Muscle layer of colon (tissue), 2 donors: ENCODE data around the gene HABP4.

ENCODE experiments used
- H3K27ac ChIP-seq: one replicate; pipeline ENCODE4 v1.7.0; 2013; ENCODE audit warnings: low read depth, mild to moderate bottlenecking, low read length, moderate library complexity
- H3K27me3 ChIP-seq, 2 donors: one replicate each; pipeline ENCODE4 v1.7.0; 2013; ENCODE audit warnings: low read length in 2 of 2, mild to moderate bottlenecking in 2 of 2; ENCODE audit not compliant: insufficient read depth in 2 of 2, control insufficient read depth in 1 of 2
- H3K36me3 ChIP-seq: one replicate; pipeline ENCODE4 v1.7.0; 2013; ENCODE audit warnings: mild to moderate bottlenecking, low read length; ENCODE audit not compliant: insufficient read depth
- H3K4me1 ChIP-seq: one replicate; pipeline ENCODE4 v1.7.0; 2013; ENCODE audit warnings: mild to moderate bottlenecking, low read length; ENCODE audit not compliant: insufficient read depth
- H3K4me3 ChIP-seq, 2 donors: one replicate each; pipeline ENCODE4 v1.7.0; 2013; ENCODE audit warnings: low read length in 2 of 2, low read depth in 1 of 2, mild to moderate bottlenecking in 1 of 2, moderate library complexity in 1 of 2
- H3K9ac ChIP-seq: one replicate; pipeline ENCODE4 v1.7.0; 2013; ENCODE audit warnings: low read length
- H3K9me3 ChIP-seq: one replicate; pipeline ENCODE4 v1.7.0; 2013; ENCODE audit warnings: mild to moderate bottlenecking, low read length
- donor health status: abdominal sarcoma.
- donor health status: Adenocarcinoma of cecum.

HABP4 gene

GRCh38 chr9:96483733-96484390, 33.9 kb downstream of the HABP4 start:
- Histone ChIP-seq H3K9ac (no peak overlapping the region), H3K27ac (no peak overlapping the region), H3K4me1 (peaks cover 27% of the 10 kb centered on the region), H3K27me3 (no peaks in the 10 kb centered on the region), H3K9me3 (no peaks in the 10 kb centered on the region), H3K36me3 (peaks cover 16% of the 10 kb centered on the region), H3K4me3 (no peak overlapping the region)

- H3K27ac ChIP-seq = no peak overlapping the region
- no peaks in the 10 kb centered on the region for H3K9me3 ChIP-seq
- H3K27me3 ChIP-seq = no peaks in the 10 kb centered on the region
- H3K4me3 ChIP-seq = no peak overlapping the region
- peaks cover 27% of the 10 kb centered on the region for H3K4me1 ChIP-seq
- no peak overlapping the region for H3K9ac ChIP-seq
- peaks cover 22% of the 10 kb centered on the region for H3K36me3 ChIP-seq
Measured at GRCh38 chr9:96484521-96484931, 34.6 kb downstream of the HABP4 start.

GRCh38 chr9:96485280-96485679, 35.3 kb downstream of the HABP4 start:
- Histone ChIP-seq H3K27ac (no peak overlapping the region), H3K4me3 (no peak overlapping the region), H3K9me3 (no peaks in the 10 kb centered on the region), H3K36me3 (peaks cover 30% of the 10 kb centered on the region), H3K4me1 (peaks cover 27% of the 10 kb centered on the region), H3K27me3 (no peaks in the 10 kb centered on the region), H3K9ac (no peak overlapping the region)

GRCh38 chr9:96486386-96487028, 36.5 kb downstream of the HABP4 start:
- Histone ChIP-seq H3K9ac (no peak overlapping the region), H3K27ac (peak overlapping the region; percentile 3)

DNA sequence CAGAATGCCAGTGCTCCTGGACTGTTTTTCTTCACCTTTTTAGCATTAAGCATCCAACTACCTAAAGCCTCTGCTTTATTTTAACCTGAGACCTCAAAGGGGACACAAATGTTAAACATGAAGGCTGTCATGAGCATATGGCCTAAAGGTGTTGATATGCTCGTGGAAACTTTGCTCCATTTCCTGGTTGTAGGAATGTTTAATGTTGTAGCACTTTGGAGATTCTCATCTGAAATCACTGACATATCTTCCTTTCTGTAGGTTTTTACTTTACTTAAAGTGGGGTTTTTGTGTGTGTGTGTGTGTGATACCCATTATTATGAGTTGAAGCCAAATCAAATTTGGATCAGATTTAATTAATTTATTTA, 37.0 kb downstream of the HABP4 start:
- Histone ChIP-seq H3K27me3 (no peaks in the 10 kb centered on the region), H3K4me3 (no peak overlapping the region), H3K27ac (no peak overlapping the region), H3K4me1 (peaks cover 27% of the 10 kb centered on the region), H3K9ac (no peak overlapping the region), H3K36me3 (peaks cover 45% of the 10 kb centered on the region), H3K9me3 (no peaks in the 10 kb centered on the region)

More at GRCh38 chr9:96486386-96487028, 36.5 kb downstream of the HABP4 start:
- no peaks in the 10 kb centered on the region for H3K9me3 ChIP-seq
- H3K36me3 ChIP-seq = peaks cover 40% of the 10 kb centered on the region
- H3K27me3 ChIP-seq = no peaks in the 10 kb centered on the region
- no peak overlapping the region for H3K4me3 ChIP-seq
- H3K4me1 ChIP-seq = peaks cover 27% of the 10 kb centered on the region

DNA sequence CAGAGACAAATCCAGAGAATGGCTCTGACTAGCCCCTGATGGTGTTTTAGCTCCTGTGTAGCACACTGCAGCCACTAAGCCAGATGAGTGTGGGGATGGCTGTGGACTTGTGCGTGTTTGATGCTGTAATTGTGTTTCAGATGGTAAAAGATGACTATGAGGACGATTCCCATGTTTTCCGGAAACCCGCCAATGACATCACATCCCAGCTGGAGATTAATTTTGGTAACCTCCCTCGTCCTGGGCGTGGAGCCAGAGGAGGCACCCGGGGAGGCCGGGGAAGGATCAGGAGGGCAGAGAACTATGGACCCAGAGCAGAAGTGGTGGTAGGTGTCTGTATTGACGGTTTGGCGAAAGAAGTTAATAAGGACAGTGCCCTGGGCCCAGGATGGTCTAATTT, 38.0 kb downstream of the HABP4 start:
- Histone ChIP-seq H3K4me3 (no peak overlapping the region), H3K36me3 (peaks cover 45% of the 10 kb centered on the region), H3K27me3 (no peaks in the 10 kb centered on the region), H3K27ac (no peak overlapping the region), H3K9me3 (no peaks in the 10 kb centered on the region), H3K9ac (no peak overlapping the region), H3K4me1 (peaks cover 27% of the 10 kb centered on the region)

DNA sequence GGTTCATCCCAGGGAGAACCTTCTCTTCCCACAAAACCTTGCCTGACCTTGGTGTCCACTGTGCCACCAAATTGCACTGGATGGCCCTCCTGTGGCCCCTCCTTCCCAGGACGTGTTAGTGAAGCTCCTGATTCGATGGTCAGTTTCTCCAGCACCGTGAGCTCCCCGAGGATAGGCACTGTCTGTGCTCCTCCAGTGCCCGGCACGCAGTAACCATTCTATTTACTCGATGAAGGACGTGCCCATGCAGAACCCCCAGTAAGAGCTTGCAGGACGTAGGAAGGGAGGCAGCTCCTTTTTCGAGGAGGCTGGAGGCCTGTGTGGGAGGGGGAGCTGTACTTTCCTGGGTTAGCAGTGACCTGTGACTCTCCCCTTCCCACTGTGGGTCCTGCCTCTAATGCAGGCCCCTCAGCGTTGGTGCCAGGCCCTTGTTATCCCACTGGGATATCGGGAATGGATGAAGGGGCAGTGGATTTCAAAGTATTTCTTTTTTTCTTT, 39.6 kb downstream of the HABP4 start:
- H3K27me3 ChIP-seq = no peaks in the 10 kb centered on the region
- H3K27ac ChIP-seq = no peak overlapping the region
- H3K4me1 ChIP-seq = peaks cover 21% of the 10 kb centered on the region
- H3K36me3 ChIP-seq = peaks cover 43% of the 10 kb centered on the region
- H3K4me3 ChIP-seq = no peak overlapping the region
- no peak overlapping the region for H3K9ac ChIP-seq
- H3K9me3 ChIP-seq = no peaks in the 10 kb centered on the region

DNA sequence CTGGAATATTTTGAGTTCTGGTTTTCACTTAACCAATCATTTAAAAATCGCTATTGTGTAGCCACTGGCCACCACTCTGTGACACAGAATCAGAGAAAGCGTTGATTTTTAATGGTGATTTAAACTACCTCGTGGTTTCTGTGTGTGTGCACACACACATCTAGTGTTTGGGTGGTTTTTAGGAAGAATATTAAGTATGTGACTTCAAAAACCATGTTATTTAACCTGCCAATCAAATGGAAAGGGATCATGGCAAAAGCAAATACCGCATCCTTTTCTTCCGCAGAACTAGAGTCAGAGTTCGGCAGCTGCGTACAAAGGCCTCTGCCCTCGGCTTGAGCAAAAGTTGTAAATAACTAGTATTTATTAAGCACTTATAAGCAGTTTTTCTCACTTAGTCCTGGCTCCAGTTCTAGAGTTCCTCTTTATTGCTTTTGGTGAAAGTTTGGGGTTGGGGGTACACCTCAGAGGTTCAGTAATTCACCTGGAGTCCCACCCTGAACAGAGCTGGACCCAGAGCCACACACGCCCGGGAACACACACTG, 40.6 kb downstream of the HABP4 start:
- Histone ChIP-seq H3K4me3 (no peak overlapping the region), H3K4me1 (peaks cover 21% of the 10 kb centered on the region), H3K27me3 (no peaks in the 10 kb centered on the region), H3K9me3 (no peaks in the 10 kb centered on the region), H3K36me3 (peaks cover 40% of the 10 kb centered on the region), H3K9ac (no peak overlapping the region), H3K27ac (no peak overlapping the region)

- Histone ChIP-seq H3K9me3 (no peaks in the 10 kb centered on the region), H3K27ac (no peak overlapping the region), H3K9ac (no peak overlapping the region), H3K4me1 (peaks cover 17% of the 10 kb centered on the region), H3K36me3 (peaks cover 40% of the 10 kb centered on the region), H3K4me3 (no peak overlapping the region), H3K27me3 (no peaks in the 10 kb centered on the region)
Measured at GRCh38 chr9:96491079-96491879, 41.3 kb downstream of the HABP4 start.

DNA sequence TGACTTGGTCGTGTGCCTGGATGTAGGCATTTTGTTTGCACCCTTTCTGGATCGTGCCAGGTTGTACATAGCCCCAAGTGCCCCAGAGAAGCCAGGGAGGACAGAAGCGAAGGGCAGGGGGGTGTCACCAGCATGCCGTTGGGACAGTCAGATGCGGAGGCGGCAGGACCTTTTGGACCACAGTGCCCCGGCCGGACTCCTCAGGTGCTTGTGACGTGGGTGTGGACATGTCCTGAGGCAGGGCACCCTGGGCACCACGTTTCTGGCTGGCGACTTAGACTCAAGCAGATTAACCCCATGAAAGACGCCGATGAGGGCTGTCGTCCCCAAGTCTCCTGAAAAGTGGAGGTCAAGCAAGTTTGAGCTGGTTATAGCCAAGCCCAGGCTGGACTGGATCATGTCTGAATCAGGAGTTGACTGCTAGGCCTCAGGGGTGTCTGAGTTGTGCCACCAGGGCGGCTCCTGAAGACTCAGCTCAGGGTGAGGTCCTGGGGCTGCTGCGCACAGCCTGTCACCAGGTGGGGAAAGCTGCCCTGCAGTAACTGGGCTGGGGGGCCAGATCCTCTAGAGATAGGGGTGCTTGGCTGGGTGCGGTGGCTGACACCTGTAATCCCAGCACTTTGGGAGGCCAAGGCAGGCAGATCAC, 42.0 kb downstream of the HABP4 start:
- Histone ChIP-seq H3K4me3 (no peak overlapping the region), H3K9ac (no peak overlapping the region), H3K9me3 (no peaks in the 10 kb centered on the region), H3K36me3 (peaks cover 40% of the 10 kb centered on the region), H3K27me3 (no peaks in the 10 kb centered on the region), H3K4me1 (peaks cover 9% of the 10 kb centered on the region), H3K27ac (no peak overlapping the region)

DNA sequence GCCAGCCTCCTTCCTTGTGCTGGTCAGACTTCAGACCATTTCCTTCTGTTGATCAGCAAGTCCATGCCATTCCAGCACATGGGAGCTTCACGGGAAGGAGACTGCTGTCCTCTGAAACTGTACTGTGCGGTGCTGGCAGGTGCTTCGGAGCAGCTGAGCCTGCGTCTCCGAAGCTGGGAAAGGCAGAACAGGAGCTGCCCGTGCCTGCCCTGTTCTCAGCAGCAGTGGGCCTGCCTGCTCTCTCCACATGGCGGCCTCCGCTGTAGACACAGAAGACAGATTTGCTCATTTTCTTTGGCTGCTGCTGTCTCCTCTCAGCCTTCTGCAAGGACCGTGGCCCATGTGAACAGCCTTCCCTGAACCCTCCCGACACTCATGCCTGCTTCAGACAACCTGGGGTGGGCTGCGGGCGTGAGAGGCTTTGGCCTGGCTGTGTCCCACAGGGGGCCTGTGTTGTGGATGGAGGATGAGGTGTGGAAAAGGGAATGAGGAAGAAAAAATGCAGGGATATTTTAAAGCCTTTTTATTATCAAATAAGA, 43.1 kb downstream of the HABP4 start:
- Histone ChIP-seq H3K4me3 (no peak overlapping the region), H3K27ac (no peak overlapping the region), H3K36me3 (peaks cover 37% of the 10 kb centered on the region), H3K9ac (no peak overlapping the region), H3K27me3 (no peaks in the 10 kb centered on the region), H3K4me1 (no peaks in the 10 kb centered on the region), H3K9me3 (no peaks in the 10 kb centered on the region)
